ENCODE measurements around the gene RAVER1. TPM values are rescaled to one million over a fixed set of nuclear protein-coding genes. Genes with fewer than 3 reads are reported as not detected.

RAVER1 gene
- total RNA-seq, 1 donor from 2014 or later = 24.8 TPM

GRCh38 chr19:10269333-10270179 lies 63.8 kb downstream of the RAVER1 start:
- Mint-ChIP-seq H3K4me1 (ENCODE audit: low read depth, unreplicated experiment) (no peaks in the 10 kb centered on the region), H3K9me3 (ENCODE audit: unreplicated experiment) (no peaks in the 10 kb centered on the region), H3K27ac (ENCODE audit: unreplicated experiment) (no peak overlapping the region), H3K4me3 (ENCODE audit: unreplicated experiment) (no peak overlapping the region), H3K36me3 (ENCODE audit: unreplicated experiment) (no peaks in the 10 kb centered on the region), H3K27me3 (ENCODE audit: unreplicated experiment) (peaks cover 7% of the 10 kb centered on the region)
- DNase-seq = peak; percentile 86
- peak; percentile 80 for TF ChIP-seq CTCF (IDR thresholded peaks at IDR 0.05; ENCODE audit: partially characterized antibody, unreplicated experiment)

GRCh38 chr19:10268071-10268470 lies 65.3 kb downstream of the RAVER1 start:
- TF ChIP-seq CTCF (IDR thresholded peaks at IDR 0.05; ENCODE audit: partially characterized antibody, unreplicated experiment) = no peak
- Mint-ChIP-seq H3K27me3 (ENCODE audit: unreplicated experiment) (peaks cover 5% of the 10 kb centered on the region), H3K36me3 (ENCODE audit: unreplicated experiment) (no peaks in the 10 kb centered on the region), H3K27ac (ENCODE audit: unreplicated experiment) (no peak overlapping the region), H3K4me3 (ENCODE audit: unreplicated experiment) (no peak overlapping the region), H3K9me3 (ENCODE audit: unreplicated experiment) (no peaks in the 10 kb centered on the region), H3K4me1 (ENCODE audit: low read depth, unreplicated experiment) (no peaks in the 10 kb centered on the region)
- DNase-seq = no peak

GRCh38 chr19:10266706-10267105 lies 66.6 kb downstream of the RAVER1 start:
- H3K9me3 Mint-ChIP-seq (ENCODE audit: unreplicated experiment) = no peaks in the 10 kb centered on the region
- H3K4me3 Mint-ChIP-seq (ENCODE audit: unreplicated experiment) = peak overlapping the region; percentile 25
- TF ChIP-seq CTCF (IDR thresholded peaks at IDR 0.05; ENCODE audit: partially characterized antibody, unreplicated experiment) = no peak
- no peaks in the 10 kb centered on the region for H3K36me3 Mint-ChIP-seq (ENCODE audit: unreplicated experiment)
- H3K27ac Mint-ChIP-seq (ENCODE audit: unreplicated experiment) = no peak overlapping the region
- peaks cover 4% of the 10 kb centered on the region for H3K27me3 Mint-ChIP-seq (ENCODE audit: unreplicated experiment)
- no peaks in the 10 kb centered on the region for H3K4me1 Mint-ChIP-seq (ENCODE audit: low read depth, unreplicated experiment)
- no peak for DNase-seq

Other genes with a start within 250 kb of the RAVER1 start
- 0.20 TPM for gene SHFL, start 247.2 kb downstream of the RAVER1 start, total RNA-seq (ENCODE audit: unreplicated experiment)
- gene ANGPTL6, start 230.9 kb downstream of the RAVER1 start, total RNA-seq (ENCODE audit: unreplicated experiment) = not detected
- 44.5 TPM for gene PPAN, start 227.2 kb downstream of the RAVER1 start, total RNA-seq (ENCODE audit: unreplicated experiment)
- gene P2RY11, start 221.8 kb downstream of the RAVER1 start, total RNA-seq (ENCODE audit: unreplicated experiment) = 21.6 TPM
- gene EIF3G, start 213.6 kb downstream of the RAVER1 start, total RNA-seq (ENCODE audit: unreplicated experiment) = 155 TPM
- gene DNMT1, start 138.6 kb downstream of the RAVER1 start, total RNA-seq (ENCODE audit: unreplicated experiment) = 129 TPM
- gene S1PR2, start 102.2 kb downstream of the RAVER1 start, total RNA-seq (ENCODE audit: unreplicated experiment) = 12.5 TPM
- gene MRPL4, start 81.3 kb downstream of the RAVER1 start, total RNA-seq (ENCODE audit: unreplicated experiment) = 42.8 TPM
- not detected for gene ICAM1, start 62.4 kb downstream of the RAVER1 start, total RNA-seq (ENCODE audit: unreplicated experiment)
- gene ICAM4, start 46.6 kb downstream of the RAVER1 start, total RNA-seq (ENCODE audit: unreplicated experiment) = not detected
- gene ICAM5, start 43.6 kb downstream of the RAVER1 start, total RNA-seq (ENCODE audit: unreplicated experiment) = 3.6 TPM
- 9.4 TPM for gene ZGLP1, start 23.7 kb downstream of the RAVER1 start, total RNA-seq (ENCODE audit: unreplicated experiment)
- 16.0 TPM for gene FDX2, start 17.5 kb downstream of the RAVER1 start, total RNA-seq (ENCODE audit: unreplicated experiment)
- gene ICAM3, start 6.1 kb upstream of the RAVER1 start, total RNA-seq (ENCODE audit: unreplicated experiment) = 2.0 TPM
- 90.4 TPM for gene TYK2, start 47.0 kb upstream of the RAVER1 start, total RNA-seq (ENCODE audit: unreplicated experiment)
- gene CDC37, start 70.0 kb upstream of the RAVER1 start, total RNA-seq (ENCODE audit: unreplicated experiment) = 128 TPM
- 5.7 TPM for gene PDE4A, start 87.0 kb upstream of the RAVER1 start, total RNA-seq (ENCODE audit: unreplicated experiment)
- gene KEAP1, start 169.8 kb upstream of the RAVER1 start, total RNA-seq (ENCODE audit: unreplicated experiment) = 44.1 TPM
- not detected for gene S1PR5, start 183.9 kb upstream of the RAVER1 start, total RNA-seq (ENCODE audit: unreplicated experiment)
- gene ATG4D, start 210.4 kb upstream of the RAVER1 start, total RNA-seq (ENCODE audit: unreplicated experiment) = 56.1 TPM
- gene KRI1, start 232.5 kb upstream of the RAVER1 start, total RNA-seq (ENCODE audit: unreplicated experiment) = 24.1 TPM
- 68.3 TPM for gene CDKN2D, start 235.4 kb upstream of the RAVER1 start, total RNA-seq (ENCODE audit: unreplicated experiment)